AML-193 (cell line): Measurements from ENCODE around the gene NUDCD2.
A peak's percentile ranks its signal among the peaks of the same experiment; 100 is the strongest.
"Not testable (repeated sequence)": the region's sequence is repeated elsewhere in the genome, so short reads cannot be mapped to it uniquely, and the experiment has no call there.

Experiments used
- DNase-seq, 2 experiments: peaks; one replicate each; lab custom pipeline; 2025; lab: John Stamatoyannopoulos, UW

NUDCD2 gene

GRCh38 chr5:163467682-163468081 is 7.8 kb upstream of the NUDCD2 start:
- no peak for DNase-seq

GRCh38 chr5:163463063-163463435 is 3.1 kb upstream of the NUDCD2 start:
- DNase-seq: no peak

- no peak for DNase-seq
Observed at GRCh38 chr5:163460562-163461171, 765 bp upstream of the NUDCD2 start, which contains the start of gene HMMR. HMMR (plus strand) TSS chr5:163460632; CDS start chr5:163460693, 61 bp downstream.

- no peak for DNase-seq
Observed at GRCh38 chr5:163459462-163459818, 462 bp downstream of the NUDCD2 start.

- no peak for DNase-seq
Observed at GRCh38 chr5:163458778-163459385, 1.0 kb downstream of the NUDCD2 start.

GRCh38 chr5:163456840-163457239 is 3.1 kb downstream of the NUDCD2 start:
- DNase-seq: no peak

GRCh38 chr5:163456029-163456589 is 3.8 kb downstream of the NUDCD2 start:
- no peak for DNase-seq

- not testable (repeated sequence) for DNase-seq
Observed at GRCh38 chr5:163455406-163455805, 4.5 kb downstream of the NUDCD2 start.

- DNase-seq: no peak
Observed at GRCh38 chr5:163453705-163454104, 6.2 kb downstream of the NUDCD2 start.

GRCh38 chr5:163451489-163451888 is 8.4 kb downstream of the NUDCD2 start:
- no peak for DNase-seq

- no peak for DNase-seq
Observed at GRCh38 chr5:163448491-163448890, 11.4 kb downstream of the NUDCD2 start.

GRCh38 chr5:163447875-163448274 is 12.0 kb downstream of the NUDCD2 start:
- DNase-seq: no peak

- no peak for DNase-seq
Observed at GRCh38 chr5:163447191-163447590, 12.7 kb downstream of the NUDCD2 start.

GRCh38 chr5:163445345-163445744 is 14.6 kb downstream of the NUDCD2 start:
- no peak for DNase-seq

- no peak for DNase-seq
Observed at GRCh38 chr5:163444526-163444925, 15.4 kb downstream of the NUDCD2 start.

GRCh38 chr5:163440954-163441353 is 18.9 kb downstream of the NUDCD2 start:
- no peak for DNase-seq

- no peak for DNase-seq
Observed at GRCh38 chr5:163439092-163439425, 20.8 kb downstream of the NUDCD2 start.

GRCh38 chr5:163437309-163438182 is 22.4 kb downstream of the NUDCD2 start, which contains the start of gene CCNG1:
CCNG1 (plus strand) TSS chr5:163437595; CDS start chr5:163439257, 1,662 bp downstream.
- DNase-seq: peak; percentile 95

GRCh38 chr5:163437011-163437308 is 22.9 kb downstream of the NUDCD2 start:
- DNase-seq: no peak

- DNase-seq: no peak
Observed at GRCh38 chr5:163436515-163436914, 23.4 kb downstream of the NUDCD2 start.

GRCh38 chr5:163434401-163434866 is 25.5 kb downstream of the NUDCD2 start:
- DNase-seq: peak in 1 of 2 experiments; percentile 12

GRCh38 chr5:163433271-163433670 is 26.6 kb downstream of the NUDCD2 start:
- DNase-seq: no peak

GRCh38 chr5:163432544-163432943 is 27.4 kb downstream of the NUDCD2 start:
- DNase-seq: no peak
